ENCODE results near the gene NUBPL.

Gene NUBPL

DNA sequence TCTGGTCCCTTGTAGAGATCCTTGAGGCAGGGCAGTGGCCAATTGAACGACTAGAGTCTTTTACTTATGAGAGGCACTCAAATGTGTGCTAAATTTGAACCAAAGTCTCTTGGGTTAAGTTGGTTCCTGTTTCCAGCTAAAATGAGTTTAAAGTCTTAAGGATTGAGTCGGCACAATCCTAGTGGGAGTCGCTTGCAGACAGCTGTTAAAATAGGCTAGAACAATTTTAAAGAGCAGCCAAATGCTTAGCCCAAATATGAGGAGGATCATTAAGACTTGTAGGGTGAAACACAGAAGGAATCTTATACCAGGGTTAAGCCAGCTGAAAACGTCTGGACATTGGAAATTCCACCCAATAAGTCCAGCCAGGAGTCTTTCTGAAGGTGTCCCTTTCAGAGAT lies 216.1 kb downstream of the NUBPL start:
- H3F3A ChIP-seq (ENCODE audit: low read depth): no peaks in the 10 kb centered on the region
- no peak overlapping the region for H3K9ac ChIP-seq (ENCODE audit: low read depth, low read length, poor library complexity, severe bottlenecking)
- no peaks in the 10 kb centered on the region for H4K20me1 ChIP-seq (ENCODE audit: insufficient read depth, low read length, poor library complexity, severe bottlenecking)
- H3K4me3 ChIP-seq (ENCODE audit: low read length, poor library complexity, severe bottlenecking): no peak overlapping the region
- H3K27me3 ChIP-seq (ENCODE audit: insufficient read depth, low read length, poor library complexity, severe bottlenecking): no peaks in the 10 kb centered on the region
- no peaks in the 10 kb centered on the region for H3K36me3 ChIP-seq (ENCODE audit: insufficient read depth, low read length)
- peaks cover 8% of the 10 kb centered on the region; the same call in 1 of the 2 replicates for H3K9me3 ChIP-seq (ENCODE audit: insufficient read depth, low read depth, low read length)
- no peaks in the 10 kb centered on the region for H3K4me1 ChIP-seq (ENCODE audit: insufficient read depth, low read length, poor library complexity, severe bottlenecking)
- no peak overlapping the region for H2AFZ ChIP-seq (ENCODE audit: low read length)
- H3K9me2 ChIP-seq (replicated peaks; ENCODE audit: low read depth, low read length): no peaks in the 10 kb centered on the region
- no peak overlapping the region for H3K4me2 ChIP-seq (ENCODE audit: low read depth, low read length, poor library complexity, severe bottlenecking)
- no peak for TF ChIP-seq EZH2phosphoT487 (IDR thresholded peaks at IDR 0.05; ENCODE audit: borderline replicate concordance)
- TF ChIP-seq, protein P1, sequence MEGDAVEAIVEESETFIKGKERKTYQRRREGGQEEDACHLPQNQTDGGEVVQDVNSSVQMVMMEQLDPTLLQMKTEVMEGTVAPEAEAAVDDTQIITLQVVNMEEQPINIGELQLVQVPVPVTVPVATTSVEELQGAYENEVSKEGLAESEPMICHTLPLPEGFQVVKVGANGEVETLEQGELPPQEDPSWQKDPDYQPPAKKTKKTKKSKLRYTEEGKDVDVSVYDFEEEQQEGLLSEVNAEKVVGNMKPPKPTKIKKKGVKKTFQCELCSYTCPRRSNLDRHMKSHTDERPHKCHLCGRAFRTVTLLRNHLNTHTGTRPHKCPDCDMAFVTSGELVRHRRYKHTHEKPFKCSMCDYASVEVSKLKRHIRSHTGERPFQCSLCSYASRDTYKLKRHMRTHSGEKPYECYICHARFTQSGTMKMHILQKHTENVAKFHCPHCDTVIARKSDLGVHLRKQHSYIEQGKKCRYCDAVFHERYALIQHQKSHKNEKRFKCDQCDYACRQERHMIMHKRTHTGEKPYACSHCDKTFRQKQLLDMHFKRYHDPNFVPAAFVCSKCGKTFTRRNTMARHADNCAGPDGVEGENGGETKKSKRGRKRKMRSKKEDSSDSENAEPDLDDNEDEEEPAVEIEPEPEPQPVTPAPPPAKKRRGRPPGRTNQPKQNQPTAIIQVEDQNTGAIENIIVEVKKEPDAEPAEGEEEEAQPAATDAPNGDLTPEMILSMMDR (conservative IDR thresholded peaks at IDR 0.05; ENCODE audit: low read length): no peak
- H3K79me2 ChIP-seq (ENCODE audit: insufficient read depth, low read length): no peaks in the 10 kb centered on the region

DNA sequence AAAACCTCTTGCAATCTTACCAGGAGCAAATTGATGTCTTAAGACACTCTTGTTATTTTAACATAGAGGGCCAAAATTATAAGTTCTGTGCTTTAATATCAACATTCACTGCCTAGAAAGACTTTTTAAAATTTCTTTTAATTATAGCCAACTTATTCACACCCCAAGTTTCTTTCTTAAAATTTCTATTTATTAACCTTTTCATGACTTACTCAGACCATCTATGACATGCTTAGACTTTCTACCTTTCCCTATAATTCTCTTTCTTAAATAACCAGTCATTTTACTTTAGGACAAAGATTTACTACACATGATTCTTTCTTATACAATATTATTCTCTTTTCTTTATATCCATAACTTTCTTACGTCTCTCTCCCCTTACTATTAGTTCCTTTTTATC lies 220.4 kb downstream of the NUBPL start:
- H3F3A ChIP-seq (ENCODE audit: low read depth): no peaks in the 10 kb centered on the region
- H4K20me1 ChIP-seq (ENCODE audit: insufficient read depth, low read length, poor library complexity, severe bottlenecking): no peaks in the 10 kb centered on the region
- no peak overlapping the region for H3K4me3 ChIP-seq (ENCODE audit: low read length, poor library complexity, severe bottlenecking)
- TF ChIP-seq, protein P1 (conservative IDR thresholded peaks at IDR 0.05; ENCODE audit: low read length): no peak
- TF ChIP-seq EZH2phosphoT487 (IDR thresholded peaks at IDR 0.05; ENCODE audit: borderline replicate concordance): no peak
- no peaks in the 10 kb centered on the region for H3K36me3 ChIP-seq (ENCODE audit: insufficient read depth, low read length)
- H3K9ac ChIP-seq (ENCODE audit: low read depth, low read length, poor library complexity, severe bottlenecking): no peak overlapping the region
- H3K79me2 ChIP-seq (ENCODE audit: insufficient read depth, low read length): no peaks in the 10 kb centered on the region
- H3K9me3 ChIP-seq (ENCODE audit: insufficient read depth, low read depth, low read length): peaks cover 8% of the 10 kb centered on the region; the same call in 1 of the 2 replicates
- no peaks in the 10 kb centered on the region for H3K9me2 ChIP-seq (replicated peaks; ENCODE audit: low read depth, low read length)
- H3K4me2 ChIP-seq (ENCODE audit: low read depth, low read length, poor library complexity, severe bottlenecking): no peak overlapping the region
- no peaks in the 10 kb centered on the region for H3K27me3 ChIP-seq (ENCODE audit: insufficient read depth, low read length, poor library complexity, severe bottlenecking)
- H3K4me1 ChIP-seq (ENCODE audit: insufficient read depth, low read length, poor library complexity, severe bottlenecking): no peaks in the 10 kb centered on the region
- no peak overlapping the region for H2AFZ ChIP-seq (ENCODE audit: low read length)

DNA sequence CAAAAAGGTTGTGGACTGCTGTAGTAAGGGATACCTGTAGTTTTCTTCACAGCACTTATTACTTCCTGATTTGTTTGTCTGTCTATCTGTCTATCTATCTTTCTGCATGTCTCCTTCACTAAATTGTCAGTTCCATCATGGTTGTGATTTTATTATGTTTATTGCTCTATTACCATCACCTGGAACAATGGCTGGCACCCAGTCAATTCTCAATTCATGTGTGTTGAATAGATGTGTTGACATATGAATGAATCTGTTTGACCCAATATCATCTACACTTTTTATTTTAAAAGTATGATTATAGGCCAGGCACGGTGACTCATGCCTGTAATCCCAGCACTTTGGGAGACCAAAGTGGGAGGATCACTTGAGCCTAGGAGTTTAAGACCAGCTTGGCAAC lies 224.4 kb downstream of the NUBPL start:
- H3K9me3 ChIP-seq (ENCODE audit: insufficient read depth, low read depth, low read length): peaks cover 8% of the 10 kb centered on the region; the same call in 1 of the 2 replicates

More for the DNA sequence above, 224.4 kb downstream of the NUBPL start:
- H3F3A ChIP-seq (ENCODE audit: low read depth): no peaks in the 10 kb centered on the region
- no peaks in the 10 kb centered on the region for H3K27me3 ChIP-seq (ENCODE audit: insufficient read depth, low read length, poor library complexity, severe bottlenecking)
- no peak for TF ChIP-seq EZH2phosphoT487 (IDR thresholded peaks at IDR 0.05; ENCODE audit: borderline replicate concordance)
- TF ChIP-seq, protein P1 (conservative IDR thresholded peaks at IDR 0.05; ENCODE audit: low read length): no peak
- H2AFZ ChIP-seq (ENCODE audit: low read length): no peak overlapping the region
- H3K4me3 ChIP-seq (ENCODE audit: low read length, poor library complexity, severe bottlenecking): no peak overlapping the region
- H3K4me1 ChIP-seq (ENCODE audit: insufficient read depth, low read length, poor library complexity, severe bottlenecking): no peaks in the 10 kb centered on the region
- H3K36me3 ChIP-seq (ENCODE audit: insufficient read depth, low read length): no peaks in the 10 kb centered on the region
- no peaks in the 10 kb centered on the region for H3K79me2 ChIP-seq (ENCODE audit: insufficient read depth, low read length)
- no peaks in the 10 kb centered on the region for H4K20me1 ChIP-seq (ENCODE audit: insufficient read depth, low read length, poor library complexity, severe bottlenecking)
- H3K4me2 ChIP-seq (ENCODE audit: low read depth, low read length, poor library complexity, severe bottlenecking): no peak overlapping the region
- H3K9me2 ChIP-seq (replicated peaks; ENCODE audit: low read depth, low read length): no peaks in the 10 kb centered on the region
- H3K9ac ChIP-seq (ENCODE audit: low read depth, low read length, poor library complexity, severe bottlenecking): no peak overlapping the region
